Esophagus muscularis mucosa (tissue), 4 donors: ENCODE results near the gene OR5B12. TPM values are rescaled to one million over a fixed set of nuclear protein-coding genes. Genes with fewer than 3 reads are reported as not detected.

Experiments used
- DNase-seq: peaks from one replicate; pipeline ENCODE4 v3.0.0-alpha.2; 2017; ENCODE audit errors: extremely low spot score
- H3K27ac ChIP-seq, 4 donors: fragments of 200-600 bp; sonication (generic); replicated peaks in 1 of 4; 1 replicate in 3 of 4; 2 replicates in 1 of 4; pipeline ENCODE4 v1.5.1; 2016 to 2019; ENCODE audit warnings: mild to moderate bottlenecking in 1 of 4
- H3K27me3 ChIP-seq, 4 donors: fragments of 200-600 bp; sonication (generic); one replicate each; pipeline versions ENCODE4 v1.5.1 to v1.6.0; 2016 to 2019
- H3K36me3 ChIP-seq, 4 donors: fragments of 200-600 bp; sonication (generic); one replicate each; pipeline ENCODE4 v1.5.1; 2016 to 2019
- H3K4me1 ChIP-seq, 4 donors: fragments of 200-600 bp; sonication (generic); one replicate each; pipeline ENCODE4 v1.5.1; 2016 to 2019
- H3K4me3 ChIP-seq, 4 donors: fragments of 200-600 bp; sonication (generic); 1 replicate in 2 of 4; 2 replicates in 2 of 4; pipeline ENCODE4 v1.5.1; 2016 to 2019; ENCODE audit warnings: mild to moderate bottlenecking in 4 of 4, moderate library complexity in 1 of 4
- H3K9me3 ChIP-seq, 4 donors: fragments of 200-600 bp; sonication (generic); 1 replicate in 3 of 4; 2 replicates in 1 of 4; pipeline ENCODE4 v1.5.1; 2016 to 2019
- CTCF ChIP-seq, 3 experiments: fragments of 200-600 bp in 2 of 3; fragments of 450-650 bp in 1 of 3; sonication (generic) in 2 of 3; IDR thresholded peaks; one replicate each; pipeline ENCODE4 v1.5.1; 2017 to 2019; ENCODE audit warnings: antibody characterized with exemption in 3 of 3, mild to moderate bottlenecking in 2 of 3, moderate library complexity in 1 of 3
- EP300 ChIP-seq: sonication (generic); formaldehyde crosslinking; IDR thresholded peaks from one replicate; pipeline ENCODE4 v1.6.1; 2017; ENCODE audit warnings: antibody characterized with exemption
- POLR2A ChIP-seq: fragments of 450-650 bp; IDR thresholded peaks from one replicate; pipeline ENCODE4 v1.6.1; 2017; ENCODE audit warnings: antibody characterized with exemption, moderate library complexity, mild to moderate bottlenecking, low read depth
- POLR2AphosphoS5 ChIP-seq, 2 donors: sonication (generic); formaldehyde crosslinking; IDR thresholded peaks; one replicate each; pipeline ENCODE4 v1.6.1; 2017; ENCODE audit warnings: antibody characterized with exemption in 2 of 2
- WGBS: methylation state at CpG from one replicate; pipeline ENCODE4 v1.1.5; 2018; 5-methylcytosine and 5-hydroxymethylcytosine counted together
- intact Hi-C: fragments of 100-400 bp; cut with DNase I; formaldehyde crosslinking; loops from one replicate; pipeline ENCODE4 v1.15.1; 2023
- total RNA-seq, 4 donors: library from RNA; depleted of rRNA; stranded (reverse); fragments of >200 nt; gene quantifications; one replicate each; pipeline versions ENCODE4 v1.1.0 to v1.2.1, GENCODE V29; 2016

OR5B12 gene
- total RNA-seq, 4 donors from 2014 or later, result not detected

GRCh38 chr11:58392746-58393145, 49.3 kb downstream of the OR5B12 start:
- Histone ChIP-seq H3K27ac (no peak overlapping the region), H3K4me3 (no peak overlapping the region), H3K27me3 (no peaks in the 10 kb centered on the region), H3K9me3 (peaks cover 0 to 15% (median 0%) of the 10 kb centered on the region in 4 donors), H3K4me1 (no peaks in the 10 kb centered on the region), H3K36me3 (no peaks in the 10 kb centered on the region)
- 43% methylated on average over 1 of the region's 1 CpG for WGBS
- no peak for DNase-seq
- no peak for TF ChIP-seq EP300
- TF ChIP-seq CTCF (IDR thresholded peaks at IDR 0.05), result no peak
- TF ChIP-seq POLR2AphosphoS5 (IDR thresholded peaks at IDR 0.05), result no peak
- no peak for TF ChIP-seq POLR2A
- intact Hi-C loops, result no loop called here

- 93% methylated on average over 1 of the region's 1 CpG for WGBS
These were observed 50.2 kb downstream of the OR5B12 start for GRCh38 chr11:58391879-58392278.

GRCh38 chr11:58390551-58391063, 51.4 kb downstream of the OR5B12 start:
- peaks cover 0 to 8% (median 0%) of the 10 kb centered on the region in 4 donors for H3K9me3 ChIP-seq
- no peak overlapping the region for H3K27ac ChIP-seq
- no peak overlapping the region for H3K4me3 ChIP-seq
- no peaks in the 10 kb centered on the region for H3K36me3 ChIP-seq
- no peak for DNase-seq
- H3K4me1 ChIP-seq, result no peaks in the 10 kb centered on the region
- TF ChIP-seq EP300 (no peak), POLR2AphosphoS5 (IDR thresholded peaks at IDR 0.05) (no peak), CTCF (IDR thresholded peaks at IDR 0.05) (no peak), POLR2A (no peak)
- no peaks in the 10 kb centered on the region for H3K27me3 ChIP-seq
- intact Hi-C loops, result no loop called here
- WGBS, result 71% methylated on average over 8 of the region's 18 CpGs

More at GRCh38 chr11:58391879-58392278, 50.2 kb downstream of the OR5B12 start:
- H3K27me3 ChIP-seq, result no peaks in the 10 kb centered on the region
- intact Hi-C loops, result no loop called here
- no peaks in the 10 kb centered on the region for H3K4me1 ChIP-seq
- no peak overlapping the region for H3K27ac ChIP-seq
- DNase-seq, result no peak
- TF ChIP-seq POLR2AphosphoS5 (IDR thresholded peaks at IDR 0.05), result no peak
- TF ChIP-seq EP300, result no peak
- TF ChIP-seq CTCF (IDR thresholded peaks at IDR 0.05), result no peak
- TF ChIP-seq POLR2A, result no peak
- peaks cover 0 to 15% (median 0%) of the 10 kb centered on the region in 4 donors for H3K9me3 ChIP-seq
- H3K4me3 ChIP-seq, result no peak overlapping the region
- no peaks in the 10 kb centered on the region for H3K36me3 ChIP-seq

Other genes with a start within 250 kb of the OR5B12 start
- gene OR1S2, start 238.1 kb downstream of the OR5B12 start, total RNA-seq, result not detected
- not detected for gene OR1S1, start 229.5 kb downstream of the OR5B12 start, total RNA-seq
- gene OR10Q1, start 213.3 kb downstream of the OR5B12 start, total RNA-seq, result not detected
- gene OR10W1, start 174.0 kb downstream of the OR5B12 start, total RNA-seq, result not detected
- not detected for gene OR5B17, start 83.2 kb downstream of the OR5B12 start, total RNA-seq
- not detected for gene OR5B3, start 35.4 kb downstream of the OR5B12 start, total RNA-seq
- gene OR5B2, start 14.1 kb downstream of the OR5B12 start, total RNA-seq, result not detected
- not detected for gene OR5B21, start 65.9 kb upstream of the OR5B12 start, total RNA-seq
- 1 to 10 TPM; 4.1 to 9.6 (median 7.2) TPM for gene LPXN, start 133.6 kb upstream of the OR5B12 start, total RNA-seq
- 10 to 100 TPM; 71.1 to 90.2 (median 77.7) TPM for gene ZFP91, start 136.8 kb upstream of the OR5B12 start, total RNA-seq
- gene CNTF, start 180.4 kb upstream of the OR5B12 start, total RNA-seq, result 1 to 10 TPM; 1.3 to 2.5 (median 1.9) TPM